ENCODE measurements around the gene MN1.

The MN1 gene

DNA sequence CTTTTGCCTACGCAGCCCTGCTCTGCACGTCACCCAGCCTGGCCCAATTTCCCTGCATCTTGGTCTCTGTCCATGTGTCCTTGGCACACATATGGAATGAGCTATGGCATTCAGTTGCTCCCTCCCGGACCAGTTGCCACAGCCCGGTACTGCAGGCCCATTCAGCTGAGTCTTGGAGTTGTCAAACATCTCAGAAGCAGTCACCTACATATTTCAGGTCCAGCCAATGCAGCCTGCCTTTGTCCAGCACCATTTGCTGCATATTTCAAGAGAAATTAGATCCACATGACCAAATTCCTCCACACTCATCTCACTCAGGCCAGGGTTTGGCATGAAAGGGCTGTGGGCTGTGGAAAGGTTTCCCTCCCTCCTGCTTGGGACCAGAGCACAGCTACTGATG, 76.8 kb downstream of the MN1 start:
- H3K27ac ChIP-seq (ENCODE audit: low read length) = no peak overlapping the region
- H3K36me3 ChIP-seq (ENCODE audit: control insufficient read depth, low read depth, low read length) = no peaks in the 10 kb centered on the region
- H3K4me1 ChIP-seq (ENCODE audit: control insufficient read depth, low read depth, low read length) = peaks cover 18% of the 10 kb centered on the region
- H3K4me3 ChIP-seq (ENCODE audit: low read length) = no peak overlapping the region
- no peaks in the 10 kb centered on the region for H3K9me3 ChIP-seq (ENCODE audit: control insufficient read depth, low read depth, low read length)
- H3K27me3 ChIP-seq (ENCODE audit: control insufficient read depth, insufficient read depth, low read length) = no peaks in the 10 kb centered on the region
- no peak overlapping the region for H3K9ac ChIP-seq (ENCODE audit: low read length)

DNA sequence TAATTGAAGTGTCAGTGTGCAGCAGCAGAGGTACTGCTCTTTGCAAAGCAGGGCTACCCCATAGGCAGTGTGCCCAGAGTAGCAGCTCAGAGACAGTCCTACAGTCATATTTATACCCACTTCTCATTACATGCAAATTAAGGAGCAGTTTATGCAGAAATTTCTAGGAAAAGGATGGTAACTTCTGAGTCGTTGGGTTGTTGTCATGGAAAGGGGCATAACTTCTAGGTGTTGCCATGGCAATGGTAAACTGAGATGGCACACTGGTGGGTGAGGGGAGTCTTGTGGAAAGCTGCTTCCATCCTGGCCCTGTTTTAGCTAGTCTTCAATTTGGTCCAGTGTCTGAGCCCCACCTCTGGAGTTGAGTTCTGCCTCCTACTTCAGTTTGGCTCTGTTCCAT, 77.4 kb downstream of the MN1 start:
- H3K27ac ChIP-seq (ENCODE audit: low read length) = no peak overlapping the region
- H3K9me3 ChIP-seq (ENCODE audit: control insufficient read depth, low read depth, low read length) = no peaks in the 10 kb centered on the region
- H3K4me3 ChIP-seq (ENCODE audit: low read length) = no peak overlapping the region
- peaks cover 23% of the 10 kb centered on the region for H3K4me1 ChIP-seq (ENCODE audit: control insufficient read depth, low read depth, low read length)
- no peaks in the 10 kb centered on the region for H3K36me3 ChIP-seq (ENCODE audit: control insufficient read depth, low read depth, low read length)
- no peaks in the 10 kb centered on the region for H3K27me3 ChIP-seq (ENCODE audit: control insufficient read depth, insufficient read depth, low read length)
- no peak overlapping the region for H3K9ac ChIP-seq (ENCODE audit: low read length)

DNA sequence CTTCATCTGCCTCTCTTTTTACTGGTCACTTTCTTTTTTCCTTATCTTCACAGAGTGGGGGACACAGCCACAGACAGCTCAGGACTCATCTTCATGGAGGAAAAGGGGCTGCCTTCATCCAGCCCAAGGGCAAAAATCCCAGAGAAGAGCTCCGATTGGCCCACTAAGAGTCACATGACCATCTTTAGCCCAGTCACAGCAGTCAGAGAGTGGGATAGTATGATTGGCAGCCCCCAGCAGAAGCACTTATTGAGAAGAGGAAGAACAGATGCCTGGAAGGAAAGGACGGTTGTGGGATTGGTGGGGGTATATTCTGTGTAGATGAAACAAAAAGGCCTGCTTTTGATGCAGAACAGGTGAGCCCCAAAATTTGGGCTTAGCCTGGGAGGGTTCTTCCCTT, 77.8 kb downstream of the MN1 start:
- Histone ChIP-seq H3K27me3 (ENCODE audit: control insufficient read depth, insufficient read depth, low read length) (no peaks in the 10 kb centered on the region), H3K27ac (ENCODE audit: low read length) (no peak overlapping the region), H3K4me1 (ENCODE audit: control insufficient read depth, low read depth, low read length) (peaks cover 19% of the 10 kb centered on the region), H3K4me3 (ENCODE audit: low read length) (no peak overlapping the region), H3K9me3 (ENCODE audit: control insufficient read depth, low read depth, low read length) (no peaks in the 10 kb centered on the region), H3K36me3 (ENCODE audit: control insufficient read depth, low read depth, low read length) (no peaks in the 10 kb centered on the region), H3K9ac (ENCODE audit: low read length) (no peak overlapping the region)

DNA sequence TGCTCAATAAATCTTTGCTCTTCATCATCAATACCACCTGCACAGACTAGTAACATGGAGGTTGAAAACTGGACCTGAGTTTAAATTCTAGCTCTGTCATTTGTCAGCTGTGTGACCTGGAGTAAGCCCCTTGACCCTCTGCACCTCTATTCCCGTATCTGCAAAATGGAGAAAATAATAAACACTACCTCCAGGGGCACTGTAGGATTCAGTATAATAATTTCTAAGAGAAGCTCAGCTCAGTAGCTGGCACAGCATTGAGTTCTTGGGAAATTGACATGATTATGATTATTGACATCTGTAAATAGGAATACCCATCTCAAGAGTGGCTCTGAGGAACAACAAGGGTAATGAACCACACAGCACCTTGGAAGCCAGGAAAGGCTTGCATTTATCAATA, 78.4 kb downstream of the MN1 start:
- Histone ChIP-seq H3K4me1 (ENCODE audit: control insufficient read depth, low read depth, low read length) (peaks cover 17% of the 10 kb centered on the region), H3K27me3 (ENCODE audit: control insufficient read depth, insufficient read depth, low read length) (no peaks in the 10 kb centered on the region), H3K36me3 (ENCODE audit: control insufficient read depth, low read depth, low read length) (no peaks in the 10 kb centered on the region), H3K9ac (ENCODE audit: low read length) (no peak overlapping the region), H3K4me3 (ENCODE audit: low read length) (no peak overlapping the region), H3K9me3 (ENCODE audit: control insufficient read depth, low read depth, low read length) (no peaks in the 10 kb centered on the region), H3K27ac (ENCODE audit: low read length) (no peak overlapping the region)

DNA sequence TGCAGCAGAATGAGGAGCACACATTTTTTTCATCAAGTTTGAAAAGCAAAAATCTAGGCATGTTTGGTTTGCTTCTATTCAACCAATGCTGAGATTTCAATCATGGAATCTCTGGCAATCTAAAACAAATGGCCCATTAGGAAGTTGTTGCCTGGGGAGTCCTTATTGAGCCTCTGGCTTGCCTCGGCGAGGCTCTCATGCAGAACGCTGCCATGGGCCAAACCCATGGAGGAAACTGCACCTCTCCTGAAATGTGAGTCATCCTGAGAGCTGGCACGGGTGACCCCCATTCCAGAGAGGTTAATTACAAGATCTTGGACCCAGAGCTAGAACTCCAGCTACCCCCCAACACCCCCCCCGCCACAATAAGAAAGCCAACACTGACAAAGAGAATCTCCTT, 80.7 kb downstream of the MN1 start:
- peaks cover 6% of the 10 kb centered on the region for H3K4me1 ChIP-seq (ENCODE audit: control insufficient read depth, low read depth, low read length)
- H3K9me3 ChIP-seq (ENCODE audit: control insufficient read depth, low read depth, low read length) = no peaks in the 10 kb centered on the region
- no peak overlapping the region for H3K4me3 ChIP-seq (ENCODE audit: low read length)
- H3K9ac ChIP-seq (ENCODE audit: low read length) = no peak overlapping the region
- no peak overlapping the region for H3K27ac ChIP-seq (ENCODE audit: low read length)
- no peaks in the 10 kb centered on the region for H3K27me3 ChIP-seq (ENCODE audit: control insufficient read depth, insufficient read depth, low read length)
- H3K36me3 ChIP-seq (ENCODE audit: control insufficient read depth, low read depth, low read length) = no peaks in the 10 kb centered on the region

DNA sequence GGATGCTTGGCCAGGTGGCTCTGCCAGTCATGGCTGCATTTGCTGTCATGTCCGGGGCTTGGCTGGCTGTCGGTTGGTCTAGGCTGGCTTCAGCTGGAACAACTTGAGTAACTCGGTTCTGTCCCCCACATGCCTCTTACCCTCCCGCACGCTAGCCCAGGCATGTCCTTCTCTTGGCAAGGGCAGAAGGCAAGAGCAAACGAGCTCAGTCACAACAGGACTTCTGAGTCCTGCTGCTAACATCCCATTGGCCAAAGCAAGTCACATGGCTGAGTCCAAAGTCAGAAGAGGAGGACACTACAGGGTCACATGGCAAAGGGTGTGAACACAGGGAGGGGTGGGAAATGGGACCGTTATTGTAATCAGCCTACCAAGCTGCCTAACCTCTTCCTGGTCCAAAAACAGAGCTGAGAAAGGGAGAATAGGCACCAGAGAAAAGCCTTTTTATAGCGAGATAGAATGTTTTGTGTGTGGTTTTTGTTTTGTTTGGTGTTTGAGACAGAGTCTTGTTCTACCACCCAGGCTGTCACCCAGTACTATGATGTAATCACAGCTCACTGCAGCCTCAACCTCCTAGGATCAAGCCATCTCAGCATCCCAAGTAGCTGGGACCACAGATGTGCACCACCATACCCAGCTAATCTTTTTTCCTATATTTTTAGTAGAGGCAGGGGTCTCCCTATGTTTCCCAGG, 81.9 kb downstream of the MN1 start:
- Histone ChIP-seq H3K27me3 (ENCODE audit: control insufficient read depth, insufficient read depth, low read length) (no peaks in the 10 kb centered on the region), H3K4me1 (ENCODE audit: control insufficient read depth, low read depth, low read length) (peaks cover 6% of the 10 kb centered on the region), H3K27ac (ENCODE audit: low read length) (no peak overlapping the region), H3K9me3 (ENCODE audit: control insufficient read depth, low read depth, low read length) (no peaks in the 10 kb centered on the region), H3K36me3 (ENCODE audit: control insufficient read depth, low read depth, low read length) (no peaks in the 10 kb centered on the region), H3K4me3 (ENCODE audit: low read length) (no peak overlapping the region), H3K9ac (ENCODE audit: low read length) (no peak overlapping the region)

DNA sequence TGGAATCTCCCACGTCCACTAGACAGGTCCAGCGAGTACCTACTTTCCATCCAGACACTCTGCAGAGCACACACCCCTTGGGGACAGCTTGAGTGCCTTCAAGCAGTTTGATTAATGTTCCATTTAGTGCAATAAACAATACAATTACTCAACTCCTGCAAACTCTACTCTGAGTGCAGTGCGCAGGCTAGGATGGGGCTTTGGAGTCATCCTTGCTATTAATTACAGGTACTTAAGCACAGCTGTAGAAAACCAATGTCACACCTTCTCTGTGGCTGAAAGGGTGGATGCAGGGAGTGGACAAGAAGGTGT, 82.6 kb downstream of the MN1 start:
- Histone ChIP-seq H3K4me3 (ENCODE audit: low read length) (no peak overlapping the region), H3K4me1 (ENCODE audit: control insufficient read depth, low read depth, low read length) (peaks cover 9% of the 10 kb centered on the region), H3K9me3 (ENCODE audit: control insufficient read depth, low read depth, low read length) (no peaks in the 10 kb centered on the region), H3K9ac (ENCODE audit: low read length) (no peak overlapping the region), H3K27me3 (ENCODE audit: control insufficient read depth, insufficient read depth, low read length) (no peaks in the 10 kb centered on the region), H3K36me3 (ENCODE audit: control insufficient read depth, low read depth, low read length) (no peaks in the 10 kb centered on the region), H3K27ac (ENCODE audit: low read length) (no peak overlapping the region)

DNA sequence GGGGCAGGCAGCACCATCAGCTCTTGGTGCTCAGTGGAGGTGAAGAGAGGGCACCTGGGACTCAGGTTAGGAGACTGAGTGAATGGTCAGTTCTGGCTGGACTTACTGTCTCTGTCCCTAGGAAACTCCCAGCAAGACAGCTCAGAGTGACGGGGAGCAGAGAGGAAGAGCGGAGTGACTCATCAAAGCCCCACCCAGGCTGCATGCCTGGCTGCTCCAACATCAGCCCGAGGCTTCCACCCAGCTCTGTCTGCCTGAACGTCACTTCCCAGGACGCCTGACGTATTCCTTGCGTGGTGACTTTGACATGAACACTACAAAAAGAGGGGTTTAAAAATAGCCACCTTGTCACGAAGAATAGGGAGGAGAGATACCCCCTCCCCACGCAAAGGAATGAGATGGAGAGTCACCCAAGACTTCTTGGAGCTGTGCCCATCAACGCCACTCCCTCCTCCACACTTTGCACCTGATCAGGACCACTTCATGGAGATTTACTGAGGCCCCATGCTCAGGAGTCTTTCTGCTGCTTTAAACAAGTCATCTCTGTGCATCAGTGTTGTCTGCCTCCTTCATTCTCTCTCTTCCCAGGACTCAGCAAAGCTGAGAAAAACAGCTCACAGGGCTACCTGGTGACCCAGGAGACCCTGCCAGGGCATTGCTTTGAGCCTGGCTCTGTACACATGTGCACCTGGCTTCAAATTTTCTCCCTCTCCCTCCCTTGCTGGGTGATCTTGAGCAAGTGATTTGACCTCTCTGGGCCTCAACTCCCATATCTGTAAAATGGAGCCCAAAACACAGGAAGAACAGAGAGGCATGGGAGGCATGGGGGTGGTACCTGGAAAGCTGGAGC, 83.1 kb downstream of the MN1 start:
- Histone ChIP-seq H3K36me3 (ENCODE audit: control insufficient read depth, low read depth, low read length) (no peaks in the 10 kb centered on the region), H3K9me3 (ENCODE audit: control insufficient read depth, low read depth, low read length) (no peaks in the 10 kb centered on the region), H3K4me3 (ENCODE audit: low read length) (no peak overlapping the region), H3K9ac (ENCODE audit: low read length) (no peak overlapping the region), H3K4me1 (ENCODE audit: control insufficient read depth, low read depth, low read length) (peaks cover 11% of the 10 kb centered on the region), H3K27ac (ENCODE audit: low read length) (no peak overlapping the region), H3K27me3 (ENCODE audit: control insufficient read depth, insufficient read depth, low read length) (no peaks in the 10 kb centered on the region)

DNA sequence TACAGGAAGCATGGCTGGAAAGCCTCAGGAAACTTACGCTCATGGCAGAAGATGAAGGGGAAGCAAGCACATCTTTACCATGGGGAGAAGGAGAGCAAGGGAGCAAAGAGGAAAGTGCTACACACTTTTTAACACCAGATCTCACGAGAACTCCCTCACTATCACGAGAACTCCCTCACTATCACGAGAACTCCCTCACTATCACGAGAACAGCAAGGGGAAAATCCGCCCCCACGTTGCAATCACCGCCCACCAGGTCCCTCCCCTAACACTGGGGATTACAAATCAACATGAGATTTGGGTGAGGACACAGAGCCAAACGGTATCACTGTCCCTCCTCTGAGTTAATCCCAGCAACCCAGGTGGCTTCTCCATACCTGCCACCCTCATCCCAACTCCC, 84.5 kb downstream of the MN1 start:
- Histone ChIP-seq H3K36me3 (ENCODE audit: control insufficient read depth, low read depth, low read length) (no peaks in the 10 kb centered on the region), H3K27me3 (ENCODE audit: control insufficient read depth, insufficient read depth, low read length) (no peaks in the 10 kb centered on the region), H3K4me3 (ENCODE audit: low read length) (no peak overlapping the region), H3K4me1 (ENCODE audit: control insufficient read depth, low read depth, low read length) (peaks cover 11% of the 10 kb centered on the region), H3K9ac (ENCODE audit: low read length) (no peak overlapping the region), H3K9me3 (ENCODE audit: control insufficient read depth, low read depth, low read length) (no peaks in the 10 kb centered on the region), H3K27ac (ENCODE audit: low read length) (no peak overlapping the region)

DNA sequence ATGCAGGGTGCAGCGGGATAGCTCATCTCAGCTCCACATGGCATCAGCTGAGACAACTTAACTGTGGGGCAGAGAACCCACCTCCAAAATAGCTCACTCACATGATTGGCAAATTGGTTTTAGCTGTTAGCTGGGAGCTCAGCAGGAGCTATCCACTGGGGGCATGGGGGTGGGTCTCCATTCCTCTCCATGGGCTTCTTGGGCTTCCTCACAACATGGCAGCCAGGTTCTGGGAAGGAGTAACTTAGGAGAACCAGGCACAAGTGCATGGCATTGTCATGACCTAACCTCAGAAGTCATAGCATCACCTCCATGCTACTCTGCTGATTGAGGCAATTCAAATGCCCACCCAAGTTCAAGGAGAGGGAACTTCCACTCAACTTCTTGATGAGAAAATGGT, 85.5 kb downstream of the MN1 start:
- Histone ChIP-seq H3K27ac (ENCODE audit: low read length) (no peak overlapping the region), H3K36me3 (ENCODE audit: control insufficient read depth, low read depth, low read length) (no peaks in the 10 kb centered on the region), H3K27me3 (ENCODE audit: control insufficient read depth, insufficient read depth, low read length) (no peaks in the 10 kb centered on the region), H3K9me3 (ENCODE audit: control insufficient read depth, low read depth, low read length) (no peaks in the 10 kb centered on the region), H3K9ac (ENCODE audit: low read length) (no peak overlapping the region), H3K4me3 (ENCODE audit: low read length) (no peak overlapping the region), H3K4me1 (ENCODE audit: control insufficient read depth, low read depth, low read length) (peaks cover 11% of the 10 kb centered on the region)

DNA sequence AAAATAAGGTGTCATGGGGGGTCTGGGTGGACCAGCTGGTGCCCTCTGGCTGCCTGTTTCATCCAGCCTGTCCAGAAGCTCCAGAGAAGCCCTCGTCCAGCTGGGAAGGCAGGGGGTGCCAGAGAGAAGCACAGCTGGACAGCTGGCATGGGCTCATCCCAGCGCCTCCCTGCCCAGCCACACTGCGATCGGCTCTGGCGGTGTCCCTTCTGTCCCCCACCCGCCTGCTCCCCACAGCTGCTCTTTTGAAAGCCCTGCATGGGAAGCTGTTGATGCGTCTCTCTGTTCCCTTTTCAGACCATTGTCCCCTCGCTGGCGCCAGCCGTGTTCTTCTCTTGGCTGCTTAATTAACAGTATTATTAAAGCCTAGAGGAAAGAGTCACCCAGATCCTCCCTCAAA, 86.5 kb downstream of the MN1 start:
- Histone ChIP-seq H3K4me3 (ENCODE audit: low read length) (no peak overlapping the region), H3K9me3 (ENCODE audit: control insufficient read depth, low read depth, low read length) (no peaks in the 10 kb centered on the region), H3K36me3 (ENCODE audit: control insufficient read depth, low read depth, low read length) (no peaks in the 10 kb centered on the region), H3K9ac (ENCODE audit: low read length) (no peak overlapping the region), H3K27me3 (ENCODE audit: control insufficient read depth, insufficient read depth, low read length) (no peaks in the 10 kb centered on the region), H3K4me1 (ENCODE audit: control insufficient read depth, low read depth, low read length) (peaks cover 11% of the 10 kb centered on the region), H3K27ac (ENCODE audit: low read length) (no peak overlapping the region)

DNA sequence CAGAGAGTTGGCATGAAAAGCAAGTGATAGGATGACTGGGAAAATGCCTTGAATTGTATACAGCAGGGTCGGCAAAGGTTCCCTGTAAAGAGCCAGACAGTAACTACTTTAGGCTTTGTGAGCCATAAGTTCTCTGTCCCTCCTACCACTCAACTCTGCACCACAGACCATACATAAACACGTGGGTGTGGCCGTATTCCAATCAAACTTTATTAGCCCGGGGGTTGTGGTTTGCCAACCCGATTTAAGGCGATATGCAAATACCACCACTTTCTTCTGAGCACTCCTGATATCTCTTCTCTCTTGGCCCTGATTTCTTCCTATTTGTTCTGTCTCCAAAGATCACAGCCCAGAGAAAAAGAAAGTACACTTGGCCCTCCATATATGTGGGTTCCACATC, 87.5 kb downstream of the MN1 start:
- Histone ChIP-seq H3K9me3 (ENCODE audit: control insufficient read depth, low read depth, low read length) (no peaks in the 10 kb centered on the region), H3K36me3 (ENCODE audit: control insufficient read depth, low read depth, low read length) (no peaks in the 10 kb centered on the region), H3K27ac (ENCODE audit: low read length) (no peak overlapping the region), H3K4me1 (ENCODE audit: control insufficient read depth, low read depth, low read length) (peaks cover 5% of the 10 kb centered on the region), H3K4me3 (ENCODE audit: low read length) (no peak overlapping the region), H3K9ac (ENCODE audit: low read length) (no peak overlapping the region), H3K27me3 (ENCODE audit: control insufficient read depth, insufficient read depth, low read length) (no peaks in the 10 kb centered on the region)
